Middle frontal gyrus (tissue), 1 donor: ENCODE measurements around the gene TMEM209.
"Not testable (repeated sequence)": the region's sequence is repeated elsewhere in the genome, so short reads cannot be mapped to it uniquely, and the experiment has no call there.

Source experiments
- DNase-seq: peaks from one replicate; pipeline ENCODE4 v3.0.0-alpha.2; 2015; ENCODE audit warnings: low spot score; ENCODE audit errors: extremely low spot score

The TMEM209 gene

GRCh38 chr7:130174237-130174959, 30.8 kb downstream of the TMEM209 start:
- DNase-seq = no peak

DNA sequence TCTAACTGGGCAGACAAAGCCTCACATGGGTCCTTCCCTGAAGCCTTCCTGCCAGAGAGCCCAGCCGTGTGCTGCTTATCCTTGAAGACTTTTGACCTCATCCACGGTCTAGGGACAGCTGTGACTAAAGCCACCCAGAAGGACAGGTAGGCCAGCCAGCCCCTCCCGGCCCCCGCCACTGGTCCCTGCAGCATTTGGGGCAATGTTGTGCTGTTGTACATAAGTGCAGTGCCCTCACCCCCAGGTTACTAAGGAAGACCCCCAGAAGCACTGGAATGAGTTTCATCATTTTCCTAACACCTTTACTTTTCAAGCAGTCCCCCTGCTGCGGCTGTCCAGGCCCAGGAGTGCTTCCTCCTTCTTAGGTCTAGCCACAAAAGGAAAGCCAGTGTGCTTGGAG, 43.0 kb downstream of the TMEM209 start:
- DNase-seq = no peak

DNA sequence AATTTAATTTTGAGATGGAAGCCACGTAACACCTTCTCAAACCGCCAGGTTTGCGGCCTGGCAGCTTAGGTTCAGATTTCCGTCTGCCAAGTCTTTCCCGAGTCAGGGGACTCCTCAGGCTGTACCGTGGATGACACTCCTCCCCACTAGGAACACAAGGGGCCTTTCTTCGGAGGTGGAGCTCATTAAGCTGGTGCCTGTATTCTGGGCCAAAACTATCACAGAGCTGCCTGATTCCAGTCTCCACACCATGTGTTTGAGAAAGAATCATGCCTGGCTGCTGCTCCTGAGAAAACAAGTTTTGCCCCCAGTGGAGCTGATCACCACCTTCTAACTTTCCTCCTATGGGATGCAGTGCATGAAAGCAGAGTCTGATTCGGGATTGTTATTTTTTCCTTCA, 44.8 kb downstream of the TMEM209 start:
- DNase-seq = no peak

DNA sequence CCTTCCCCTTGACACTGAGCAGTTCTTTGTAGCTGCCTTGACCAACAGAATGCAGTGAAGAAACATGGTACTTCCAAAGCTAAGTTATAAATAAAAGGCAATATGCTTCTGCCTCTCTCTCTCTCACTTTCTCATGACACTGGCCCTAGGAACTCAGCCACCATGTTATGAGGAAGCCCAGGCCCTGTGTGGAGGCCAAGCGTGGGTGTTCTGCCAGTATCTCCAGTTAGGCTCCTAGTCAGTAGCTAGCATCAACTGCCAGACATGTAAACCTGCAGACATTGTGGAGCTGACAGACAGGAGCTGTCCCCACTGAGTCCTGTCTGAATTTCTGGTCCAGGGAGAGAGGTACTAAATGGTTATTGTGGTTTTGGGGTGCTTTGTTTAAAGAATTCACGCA, 45.2 kb downstream of the TMEM209 start:
- DNase-seq = no peak

DNA sequence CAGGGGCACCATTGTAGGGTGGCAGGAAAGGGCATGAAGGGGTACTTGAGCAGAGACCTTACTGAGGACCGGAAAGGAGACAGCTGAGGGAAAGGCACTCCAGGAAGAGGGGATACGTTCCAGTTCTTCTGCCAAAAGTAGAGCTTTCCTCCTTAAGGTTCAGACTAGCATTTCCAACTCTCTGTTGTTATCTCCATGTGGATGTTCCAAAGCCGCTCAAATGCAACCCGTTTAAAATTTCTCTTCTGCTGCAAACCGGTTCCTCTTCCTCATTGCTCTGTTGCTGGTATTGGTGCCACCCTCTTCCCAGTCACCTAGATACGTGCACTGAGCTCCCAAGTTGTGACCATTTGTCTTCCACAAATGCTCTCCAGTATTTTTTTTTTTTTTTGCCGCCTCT, 47.5 kb downstream of the TMEM209 start:
- DNase-seq = no peak

GRCh38 chr7:130156140-130156539, 49.1 kb downstream of the TMEM209 start:
- no peak for DNase-seq

DNA sequence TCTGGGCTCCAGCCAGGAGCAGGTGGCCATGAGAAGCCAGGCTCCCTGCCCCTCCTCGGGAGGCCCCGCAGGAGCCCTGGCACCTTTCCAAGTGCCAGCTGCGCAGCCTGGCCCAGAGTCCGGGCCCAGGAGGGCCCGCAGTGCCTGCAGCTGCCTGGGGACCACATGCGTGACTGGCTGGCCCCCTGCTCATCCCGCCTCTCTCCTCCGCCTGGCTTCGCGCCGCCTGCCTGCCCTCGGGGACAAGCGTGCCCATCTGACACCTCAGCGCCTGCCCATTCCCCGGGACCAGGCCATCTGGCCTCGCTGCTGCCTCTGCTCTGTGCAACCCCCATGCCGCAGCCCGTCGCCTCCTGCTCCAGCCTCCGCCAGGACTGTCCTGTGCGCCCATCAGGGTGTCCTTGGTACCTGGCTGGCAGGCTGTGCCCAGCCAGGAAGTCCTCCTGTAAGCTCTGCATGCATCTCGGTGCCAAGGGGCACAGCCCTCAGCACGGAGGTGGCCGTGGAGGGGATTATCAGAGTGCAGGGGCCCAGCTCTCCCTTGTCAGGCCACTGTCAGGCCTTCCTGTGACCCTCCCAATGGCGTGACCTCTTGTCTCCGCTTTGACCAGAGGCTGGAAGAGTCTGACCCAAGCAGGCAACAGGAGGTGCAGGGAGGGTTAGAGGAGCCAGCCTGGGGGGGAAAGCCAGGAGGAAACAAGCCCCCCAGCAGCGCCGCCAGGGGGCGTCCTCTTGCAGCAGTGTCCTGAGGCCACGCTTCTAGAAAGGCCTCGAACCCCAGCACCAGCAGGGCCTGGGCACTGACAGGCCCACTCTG, 50.5 kb downstream of the TMEM209 start:
- no peak for DNase-seq

DNA sequence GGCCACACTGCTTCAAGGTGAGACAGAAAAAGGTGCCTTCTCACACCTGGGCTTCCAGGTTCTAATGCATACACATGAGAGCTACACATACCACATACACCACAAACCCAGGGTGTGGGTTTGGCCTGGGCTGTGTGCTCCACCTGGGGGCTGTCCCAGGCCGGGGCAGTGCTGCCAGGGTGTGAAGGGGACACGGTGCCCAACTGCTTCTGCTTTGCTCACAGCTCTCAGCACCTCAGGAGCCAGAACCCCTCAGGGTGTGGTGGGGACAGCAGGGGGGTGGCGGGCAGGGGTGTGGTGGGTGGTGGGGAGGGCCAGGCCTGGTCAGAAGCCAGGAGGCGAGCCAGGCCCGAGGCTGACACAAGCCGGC, 51.1 kb downstream of the TMEM209 start:
- DNase-seq = no peak

DNA sequence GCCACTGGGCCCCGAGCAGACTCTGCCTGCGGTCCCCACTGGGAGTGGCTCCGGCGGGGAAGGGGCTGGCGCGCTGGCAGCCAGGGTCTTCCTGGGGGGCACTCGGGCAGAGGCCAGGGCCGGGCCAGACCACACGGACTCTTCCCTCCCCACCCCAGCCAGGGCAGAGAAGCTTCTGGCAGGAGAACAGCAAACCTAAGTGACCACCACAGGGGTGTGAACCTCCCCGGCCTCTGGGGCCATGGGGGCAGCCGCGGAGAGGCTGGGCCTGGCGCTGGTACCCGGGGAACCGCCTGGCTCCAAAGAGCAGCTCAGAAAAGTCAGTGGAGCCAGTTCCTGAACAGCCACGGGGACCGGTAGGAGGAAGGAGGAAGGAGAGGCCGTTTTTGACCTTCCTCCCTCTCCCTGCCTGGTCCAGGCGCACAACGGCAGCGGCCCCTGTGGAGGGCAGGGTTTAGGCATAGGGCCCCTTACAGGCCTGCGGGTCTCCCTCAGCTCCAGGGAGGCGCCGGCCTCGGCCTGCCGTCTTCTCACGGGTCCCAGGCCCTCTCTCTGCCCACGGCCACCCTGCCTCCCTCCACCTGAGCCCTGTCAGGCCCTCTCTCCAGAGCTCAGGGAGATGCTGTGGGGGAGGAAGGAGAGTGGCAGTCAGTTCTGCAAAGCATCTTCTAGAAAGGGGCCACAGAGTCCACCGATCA, 51.8 kb downstream of the TMEM209 start:
- DNase-seq = no peak

GRCh38 chr7:130152493-130153210, 52.6 kb downstream of the TMEM209 start:
- no peak for DNase-seq

GRCh38 chr7:130151591-130152492, 53.4 kb downstream of the TMEM209 start:
- no peak for DNase-seq

- no peak for DNase-seq
Measured at GRCh38 chr7:130150587-130150986, 54.6 kb downstream of the TMEM209 start.

- no peak for DNase-seq
Measured at GRCh38 chr7:130149281-130150139, 55.7 kb downstream of the TMEM209 start.

GRCh38 chr7:130148561-130148960, 56.6 kb downstream of the TMEM209 start:
- no peak for DNase-seq

DNA sequence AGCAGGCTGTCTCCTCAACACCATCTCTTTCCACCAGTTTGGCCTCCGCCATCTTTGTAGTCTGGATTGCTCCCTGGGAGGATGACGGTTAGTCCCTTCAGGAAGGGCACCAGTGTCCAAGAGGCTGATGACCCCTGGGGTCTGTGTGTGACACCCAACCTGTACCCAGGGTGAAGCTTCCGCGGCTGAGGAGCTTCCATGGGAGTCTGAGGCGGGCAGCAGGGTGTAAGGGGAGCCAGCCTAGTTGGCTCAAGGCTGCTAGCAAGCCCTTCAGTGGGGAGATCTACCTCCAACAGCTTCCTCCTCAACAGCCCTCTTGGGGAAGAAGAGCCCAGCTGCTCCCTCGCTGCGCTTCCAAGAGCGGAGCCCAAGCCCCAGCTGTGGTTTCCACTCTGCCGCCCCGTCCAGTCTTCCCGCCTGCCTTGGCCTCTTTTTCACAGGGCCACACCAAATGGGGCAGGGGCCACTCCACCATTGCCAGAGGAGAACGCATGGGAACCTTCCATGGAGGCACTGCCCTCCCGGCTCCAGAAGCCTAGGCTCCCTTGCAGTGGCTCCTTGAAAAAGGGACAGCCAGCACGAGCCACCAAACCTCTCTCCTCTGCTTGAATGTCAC, 57.4 kb downstream of the TMEM209 start:
- no peak for DNase-seq

GRCh38 chr7:130146693-130147405, 58.4 kb downstream of the TMEM209 start:
- no peak for DNase-seq

GRCh38 chr7:130146142-130146541, 59.1 kb downstream of the TMEM209 start:
- not testable (repeated sequence) for DNase-seq

GRCh38 chr7:130145424-130146100, 59.6 kb downstream of the TMEM209 start:
- DNase-seq = no peak
